ENCODE measurements around the gene ADAMTSL2.

The ADAMTSL2 gene

GRCh38 chr9:133581513-133582343 is 47.2 kb downstream of the ADAMTSL2 start:
- in situ Hi-C loops (cut with HindIII; ENCODE audit: low sequenced_read_pairs), result no loop called here

- in situ Hi-C loops (cut with HindIII; ENCODE audit: low sequenced_read_pairs), result no loop called here
These were observed 48.1 kb downstream of the ADAMTSL2 start for GRCh38 chr9:133582501-133583045.

- in situ Hi-C loops (cut with HindIII; ENCODE audit: low sequenced_read_pairs), result no loop called here
These were observed 48.6 kb downstream of the ADAMTSL2 start for GRCh38 chr9:133583111-133583510.

GRCh38 chr9:133583586-133583985 is 49.1 kb downstream of the ADAMTSL2 start:
- in situ Hi-C loops (cut with HindIII; ENCODE audit: low sequenced_read_pairs), result no loop called here

DNA sequence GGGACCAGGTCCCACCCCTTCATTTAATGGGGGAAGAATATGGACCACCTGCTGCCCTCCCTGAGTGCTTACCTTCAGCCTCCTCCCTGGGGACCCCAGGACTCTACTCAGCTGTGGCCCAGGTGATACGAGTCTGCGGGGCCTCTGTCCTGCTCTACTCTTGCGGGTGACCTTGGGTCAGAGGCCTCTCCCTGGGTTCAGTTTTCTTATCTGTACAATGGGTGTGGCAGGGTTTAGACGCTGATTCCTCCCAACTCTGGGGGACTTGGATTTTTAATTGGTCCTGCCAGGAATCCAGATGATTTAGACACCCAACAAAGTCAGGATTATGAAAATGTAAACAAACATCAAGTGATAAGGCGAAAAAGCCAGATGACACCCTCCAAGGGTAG is 49.7 kb downstream of the ADAMTSL2 start:
- in situ Hi-C loops (cut with HindIII; ENCODE audit: low sequenced_read_pairs), result no loop called here

GRCh38 chr9:133584559-133585476 is 50.3 kb downstream of the ADAMTSL2 start:
- in situ Hi-C loops (cut with HindIII; ENCODE audit: low sequenced_read_pairs), result no loop called here

- in situ Hi-C loops (cut with HindIII; ENCODE audit: low sequenced_read_pairs), result no loop called here
These were observed 51.2 kb downstream of the ADAMTSL2 start for GRCh38 chr9:133585481-133586351.

DNA sequence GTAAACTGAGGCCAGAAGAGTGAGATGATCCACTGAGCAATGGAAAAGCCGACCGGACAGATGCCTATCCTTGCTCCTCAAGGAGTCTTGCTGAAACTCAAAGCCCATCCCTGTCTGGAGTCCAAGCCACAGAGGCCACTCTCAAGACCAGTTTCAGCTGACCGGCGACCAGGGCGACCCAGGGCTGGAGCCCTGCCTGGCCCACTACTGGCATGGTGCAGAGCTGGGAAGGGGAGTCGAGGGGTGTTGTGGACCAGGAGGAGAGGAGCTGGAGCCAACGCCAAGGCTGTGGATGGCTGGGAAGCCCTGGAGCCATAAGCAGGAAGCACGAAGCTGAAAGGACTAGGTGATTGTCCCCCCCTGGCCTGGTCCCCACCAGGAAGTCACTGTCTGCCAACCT is 52.5 kb downstream of the ADAMTSL2 start:
- in situ Hi-C loops (cut with HindIII; ENCODE audit: low sequenced_read_pairs), result no loop called here

GRCh38 chr9:133587466-133587865 is 53.0 kb downstream of the ADAMTSL2 start:
- in situ Hi-C loops (cut with HindIII; ENCODE audit: low sequenced_read_pairs), result no loop called here

- in situ Hi-C loops (cut with HindIII; ENCODE audit: low sequenced_read_pairs), result no loop called here
These were observed 55.1 kb downstream of the ADAMTSL2 start for GRCh38 chr9:133589454-133590227.

DNA sequence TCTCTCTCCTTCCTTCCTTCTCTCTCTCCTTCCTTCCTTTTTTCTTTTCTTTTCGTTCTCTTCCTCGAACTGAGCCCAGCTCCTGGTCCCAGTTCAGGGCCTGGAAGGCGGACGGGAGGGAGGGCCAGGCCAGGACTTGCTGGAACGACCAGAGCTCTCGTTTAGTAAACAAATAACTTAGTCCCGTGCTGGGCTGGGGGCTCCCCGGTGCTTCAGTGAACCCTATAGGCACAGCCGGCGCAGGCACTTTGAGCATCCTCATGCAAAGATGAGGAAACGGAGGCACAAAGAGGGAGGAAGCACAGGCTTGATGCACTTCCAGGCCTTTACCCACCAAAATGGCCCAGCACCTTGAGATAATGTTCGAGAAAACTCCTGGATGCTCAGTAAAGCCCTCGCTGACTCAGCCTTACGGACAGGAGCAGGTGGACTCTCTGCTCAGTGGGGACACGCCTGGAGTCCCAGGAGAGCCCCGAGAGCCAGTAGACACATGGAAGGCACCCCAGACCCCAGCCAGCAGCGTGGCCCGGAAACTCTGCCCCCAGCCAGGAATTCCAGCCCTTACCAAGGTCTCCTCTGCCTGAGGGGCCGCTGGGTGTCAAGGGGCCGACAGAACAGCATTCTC is 55.8 kb downstream of the ADAMTSL2 start:
- in situ Hi-C loops (cut with HindIII; ENCODE audit: low sequenced_read_pairs), result no loop called here

DNA sequence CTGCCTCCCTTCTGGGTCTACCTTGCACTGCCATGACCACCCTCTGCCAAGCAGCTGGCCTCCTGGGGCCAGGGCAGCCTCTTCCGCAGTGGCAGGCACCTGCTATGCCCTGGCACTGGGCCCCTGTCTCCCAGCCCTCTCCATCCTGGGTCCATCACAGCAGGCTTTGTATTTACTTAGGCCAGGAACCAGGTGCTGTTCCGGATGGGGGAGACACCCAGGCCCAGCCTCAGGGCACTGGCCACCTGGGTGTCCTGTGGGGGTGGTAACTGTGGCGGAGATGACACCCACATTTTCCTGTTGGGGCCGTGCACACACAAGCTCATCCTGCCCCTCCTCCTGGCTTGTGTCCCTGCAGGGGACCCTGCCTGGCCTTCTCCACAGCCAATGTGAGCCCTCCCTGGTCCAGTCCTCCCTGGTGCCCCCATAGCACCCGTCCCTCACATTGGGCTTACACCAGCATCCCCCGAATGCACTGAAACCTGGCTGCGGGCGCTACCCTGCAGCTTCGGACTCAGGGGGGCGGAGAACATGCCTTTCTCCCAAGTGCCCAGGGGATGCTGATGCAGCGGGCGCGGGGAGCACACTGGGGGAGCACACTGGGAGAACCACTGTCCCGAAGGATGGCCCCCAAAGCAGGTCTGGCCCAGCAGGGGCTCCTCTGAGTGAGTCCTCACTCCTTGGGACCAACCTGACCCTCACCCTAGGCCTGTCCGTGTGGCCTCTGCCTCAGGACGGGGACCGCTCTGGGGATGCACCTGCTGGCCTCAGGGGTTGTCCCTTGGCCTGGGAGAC is 56.8 kb downstream of the ADAMTSL2 start:
- in situ Hi-C loops (cut with HindIII; ENCODE audit: low sequenced_read_pairs), result no loop called here

DNA sequence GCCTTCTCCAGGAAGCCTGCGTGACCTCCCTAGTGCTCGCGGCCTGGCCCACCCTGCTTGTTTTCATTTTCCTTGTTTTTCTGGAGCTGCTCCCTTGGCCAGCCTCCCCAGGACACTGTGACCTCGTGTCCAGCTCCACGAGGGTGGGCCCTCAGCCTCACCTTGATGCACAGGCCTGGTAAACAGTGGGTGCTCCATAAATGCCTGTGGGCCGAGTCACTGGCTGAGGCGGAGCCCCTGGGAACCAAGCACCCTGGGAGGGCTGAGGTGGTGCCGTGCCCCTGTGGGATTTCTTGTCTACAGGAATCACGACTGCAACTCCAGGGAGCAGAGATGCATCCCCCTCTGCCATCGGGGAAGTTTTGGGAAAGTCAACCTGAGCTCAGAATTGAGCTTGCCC is 57.5 kb downstream of the ADAMTSL2 start:
- in situ Hi-C loops (cut with HindIII; ENCODE audit: low sequenced_read_pairs), result no loop called here

- in situ Hi-C loops (cut with HindIII; ENCODE audit: low sequenced_read_pairs), result no loop called here
These were observed 58.4 kb downstream of the ADAMTSL2 start for GRCh38 chr9:133592731-133593409.

- in situ Hi-C loops (cut with HindIII; ENCODE audit: low sequenced_read_pairs), result no loop called here
These were observed 59.2 kb downstream of the ADAMTSL2 start for GRCh38 chr9:133593587-133594253.

GRCh38 chr9:133594310-133594709 is 59.8 kb downstream of the ADAMTSL2 start:
- in situ Hi-C loops (cut with HindIII; ENCODE audit: low sequenced_read_pairs), result no loop called here

GRCh38 chr9:133595910-133596309 is 61.4 kb downstream of the ADAMTSL2 start:
- in situ Hi-C loops (cut with HindIII; ENCODE audit: low sequenced_read_pairs), result no loop called here

Measured in DLD1 (cell line).